Forelimb muscle (tissue), 1 donor: ENCODE data around the gene MYORG. TPM values are rescaled to one million over a fixed set of nuclear protein-coding genes. Genes with fewer than 3 reads are reported as not detected.

ENCODE experiments used
- DNase-seq: peaks from one replicate; pipeline ENCODE4 v3.0.0-alpha.2; 2013; ENCODE audit warnings: low read depth
- polyA plus RNA-seq: library from polyadenylated mRNA; unstranded; fragments of 120-200 nt; gene quantifications from one replicate; pipeline ENCODE4 v1.2.1, GENCODE V29; 2013; ENCODE audit not compliant: insufficient read length

Gene MYORG
- 16.3 TPM for polyA plus RNA-seq

DNA sequence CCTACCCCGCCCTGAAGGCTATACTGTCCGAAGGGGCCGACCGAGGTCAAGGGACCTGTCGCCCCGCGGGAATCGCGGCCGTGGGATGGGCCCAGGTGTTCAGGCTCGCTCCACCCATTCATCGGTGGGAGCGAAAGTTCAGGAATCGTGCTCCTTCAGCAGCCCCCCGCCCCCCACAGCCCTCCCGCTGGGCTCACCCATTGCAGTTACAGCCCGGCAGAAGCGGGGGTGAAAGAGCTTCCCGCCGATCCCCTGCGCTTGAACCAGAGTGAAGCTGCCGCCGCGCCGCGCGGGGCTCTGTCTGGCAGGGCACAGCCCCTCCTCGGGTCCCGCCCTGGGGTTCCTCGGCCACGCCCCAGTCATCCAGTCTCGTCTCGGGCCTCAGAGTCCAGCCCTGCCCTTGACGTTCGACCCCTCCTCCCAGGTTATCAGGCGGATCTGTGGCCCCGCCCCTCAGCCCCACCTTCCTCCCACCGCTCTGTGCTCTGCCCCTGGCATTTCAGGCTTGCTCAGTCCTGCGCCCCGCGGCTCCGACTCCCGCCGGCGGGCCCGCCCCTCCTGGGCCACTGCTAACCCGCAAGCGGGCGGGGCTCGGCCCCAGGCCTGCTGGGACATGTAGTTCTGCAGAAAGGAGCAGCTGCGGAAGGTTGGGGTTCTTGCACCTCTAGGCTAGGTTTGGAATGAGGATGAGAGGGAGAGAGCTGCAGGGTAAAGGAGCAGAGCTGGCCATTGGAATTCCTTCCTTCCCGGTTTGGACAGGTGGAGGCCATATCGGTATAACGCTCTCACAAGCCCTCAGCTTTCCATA is at the start of gene MYORG:
Gene MYORG (minus strand): TSS at position 303 of the 808 bp plus-strand sequence. CDS start 3,955 bp downstream, outside the sequence.
- no peak for DNase-seq

DNA sequence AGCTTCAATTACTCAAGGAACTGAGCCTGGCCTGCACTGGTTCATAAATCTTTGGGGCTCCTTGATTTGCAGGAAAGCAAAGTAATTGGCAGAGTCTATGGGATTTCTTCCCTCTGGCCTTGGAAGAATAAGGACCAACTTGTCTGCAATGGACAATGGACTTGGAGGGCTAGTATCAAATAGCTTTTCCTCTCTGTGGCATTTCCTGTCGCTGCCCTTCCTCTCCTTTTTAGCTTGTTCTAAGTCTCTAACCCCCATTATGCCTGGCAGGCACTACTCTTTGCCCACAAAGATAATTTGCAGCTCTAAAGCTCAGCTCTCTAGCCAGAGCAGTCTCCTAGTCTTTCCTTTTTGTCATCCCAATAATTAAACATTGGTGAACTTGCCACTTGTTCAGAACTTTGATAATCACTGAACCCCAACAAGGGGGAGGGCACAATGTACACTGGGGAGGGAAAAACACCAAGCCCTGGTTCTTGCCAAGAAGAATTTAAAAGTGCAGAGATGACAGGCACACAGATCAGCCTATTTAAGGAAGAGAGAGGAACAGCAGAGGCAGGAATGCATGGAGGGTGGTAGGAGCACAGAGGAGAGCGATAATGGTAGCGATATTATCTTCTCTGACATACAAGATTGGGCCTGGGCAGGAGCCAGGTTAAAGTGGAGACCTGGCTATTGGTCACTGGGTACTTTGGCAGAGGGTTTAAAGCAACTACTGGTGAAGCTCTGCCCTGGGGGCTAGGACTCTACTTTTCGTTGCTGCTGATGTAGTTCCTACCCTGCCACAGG is 43.2 kb upstream of the MYORG start:
- no peak for DNase-seq

DNA sequence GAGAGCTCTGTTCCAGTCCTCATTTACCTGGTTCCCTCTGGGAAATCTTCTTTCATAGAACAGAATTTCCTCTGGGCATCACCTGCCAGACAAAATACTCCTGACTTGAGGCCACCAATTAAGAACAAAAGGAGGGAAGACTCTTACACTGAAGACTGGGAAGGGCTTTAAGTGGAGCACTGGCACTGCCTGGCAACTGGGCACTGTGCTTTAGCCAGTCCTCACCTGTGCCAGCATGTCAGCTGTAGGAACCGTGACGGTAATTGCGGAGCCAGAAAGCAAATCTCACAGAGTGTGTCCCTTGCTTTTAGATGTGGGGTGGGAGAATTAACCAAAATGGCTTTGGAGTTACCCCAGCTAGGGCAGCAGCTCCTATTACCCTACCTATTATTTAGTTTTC is 41.0 kb upstream of the MYORG start:
- DNase-seq = no peak

DNA sequence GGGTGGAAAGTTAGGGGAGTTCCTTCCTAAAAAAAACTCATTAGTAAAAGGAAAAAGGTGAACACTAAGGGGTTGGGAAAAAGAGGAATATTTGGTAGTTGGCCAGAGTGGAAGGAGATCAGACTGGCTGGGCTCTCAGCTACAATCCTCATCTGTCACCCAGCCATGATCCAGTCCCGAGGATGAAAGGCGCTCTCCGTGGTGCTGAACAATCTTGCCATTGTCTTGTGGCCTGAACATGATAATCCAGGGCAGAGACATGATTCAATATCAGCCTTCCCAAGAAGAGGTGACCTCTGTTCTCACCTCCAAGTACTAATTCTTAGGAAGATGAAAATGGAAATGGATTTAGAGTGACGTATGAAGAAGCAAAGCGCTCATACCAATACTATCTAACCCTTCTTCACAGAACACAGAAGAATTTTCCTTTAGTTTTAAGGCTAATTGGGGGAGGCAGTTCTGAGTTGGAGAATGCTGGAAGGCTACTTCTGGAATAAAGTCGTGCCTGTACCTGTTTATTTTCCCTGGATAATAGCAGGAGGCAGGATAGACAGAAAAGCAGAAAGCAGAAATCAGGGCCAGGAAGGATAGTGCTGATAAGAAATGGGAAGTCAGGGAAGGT is 36.6 kb upstream of the MYORG start:
- DNase-seq = peak; percentile 9

DNA sequence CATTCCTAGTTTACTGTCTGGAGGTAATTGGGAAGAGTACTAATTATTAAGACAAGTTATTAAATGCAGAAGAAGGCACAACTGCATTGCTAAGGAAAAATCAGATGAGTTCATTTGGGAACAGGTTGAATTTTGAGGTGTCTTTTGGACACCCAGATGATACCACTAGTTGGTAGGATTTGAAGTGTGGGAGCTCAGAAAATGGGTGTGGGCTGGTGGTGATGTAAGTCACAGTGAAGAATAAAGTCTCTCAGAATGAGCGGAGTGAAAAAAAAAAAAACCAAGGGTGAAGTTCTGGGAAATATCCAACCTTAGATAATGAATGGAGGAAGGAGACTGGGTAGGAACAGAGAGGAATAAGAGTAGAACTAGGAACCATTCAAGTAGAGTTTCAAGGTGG is 35.6 kb upstream of the MYORG start:
- DNase-seq = no peak

DNA sequence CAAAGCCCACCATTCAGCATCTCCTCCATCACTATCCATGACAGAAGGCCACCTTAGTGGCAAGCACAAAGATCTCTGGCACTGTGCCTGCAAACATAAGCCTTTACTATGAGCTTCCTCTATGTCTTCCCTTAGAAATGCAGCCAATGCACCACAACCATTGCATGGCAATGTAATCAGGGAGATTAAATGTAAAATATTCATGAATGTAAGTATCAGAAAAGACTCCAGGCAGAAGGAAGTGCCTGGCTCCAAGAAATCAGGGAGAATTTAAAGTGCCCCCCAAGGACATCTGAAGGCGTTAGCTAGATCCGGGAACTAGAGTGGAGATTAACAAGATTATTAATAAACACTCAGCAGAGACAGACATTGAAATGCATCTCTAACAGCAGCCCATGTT is 32.5 kb upstream of the MYORG start:
- no peak for DNase-seq

DNA sequence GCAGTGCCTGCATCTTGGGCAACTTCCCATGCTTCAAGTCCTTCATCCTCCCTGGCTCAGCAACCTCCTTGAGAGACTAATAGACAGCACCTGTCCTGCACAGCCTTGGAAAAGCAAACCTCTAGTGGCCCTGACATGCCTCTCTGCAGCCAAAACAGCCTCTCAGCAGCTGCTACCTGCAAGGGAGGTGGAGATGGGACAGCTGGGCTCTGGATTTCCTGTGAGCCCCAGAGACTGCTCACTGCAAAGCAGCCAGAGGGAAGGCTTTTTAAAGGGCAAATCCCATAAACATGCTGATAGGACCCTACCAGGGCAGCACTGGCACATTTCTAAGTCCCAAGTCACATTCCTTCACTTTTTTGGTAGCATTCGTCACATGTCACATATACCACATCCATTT is 31.5 kb upstream of the MYORG start:
- DNase-seq = no peak

DNA sequence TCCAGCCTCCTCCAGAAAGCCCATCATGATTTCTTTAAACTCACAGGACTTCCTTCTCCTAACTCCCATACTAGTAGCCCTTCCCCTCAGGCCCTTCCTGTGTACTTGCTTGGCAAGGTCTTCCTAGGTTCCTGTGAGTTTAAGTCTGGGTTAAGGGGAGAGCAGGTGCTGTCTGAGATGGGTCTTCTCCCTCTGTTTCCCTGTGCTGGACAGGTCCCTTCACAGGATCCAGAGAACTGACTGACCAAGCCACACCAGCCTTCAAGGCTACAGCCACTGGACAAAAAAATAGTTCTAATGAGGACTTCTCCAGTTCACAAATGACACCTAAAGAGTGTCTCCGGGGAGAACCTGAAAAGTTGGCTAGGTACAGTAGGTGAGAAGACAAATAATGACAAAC is 29.5 kb upstream of the MYORG start:
- DNase-seq = no peak

DNA sequence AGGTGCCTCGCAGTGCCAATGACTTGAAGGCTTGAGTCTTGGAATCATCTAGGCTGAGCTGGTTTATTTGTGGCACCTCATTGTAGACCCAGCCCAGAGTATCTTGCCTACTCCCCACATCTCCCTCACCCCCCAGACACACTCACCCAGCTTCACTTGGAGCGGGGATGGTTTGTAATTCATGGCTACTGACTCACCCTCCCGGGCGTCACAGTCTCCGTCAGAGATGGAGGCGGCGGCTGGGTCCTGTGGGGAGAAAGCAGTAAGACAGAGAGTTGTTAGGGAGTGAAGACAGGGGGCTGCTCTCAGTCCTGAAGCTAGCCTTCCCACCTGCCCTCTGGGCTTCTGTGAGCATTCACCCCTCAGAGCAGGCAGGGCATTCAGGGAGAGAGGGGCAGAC is 29.0 kb upstream of the MYORG start:
- no peak for DNase-seq

DNA sequence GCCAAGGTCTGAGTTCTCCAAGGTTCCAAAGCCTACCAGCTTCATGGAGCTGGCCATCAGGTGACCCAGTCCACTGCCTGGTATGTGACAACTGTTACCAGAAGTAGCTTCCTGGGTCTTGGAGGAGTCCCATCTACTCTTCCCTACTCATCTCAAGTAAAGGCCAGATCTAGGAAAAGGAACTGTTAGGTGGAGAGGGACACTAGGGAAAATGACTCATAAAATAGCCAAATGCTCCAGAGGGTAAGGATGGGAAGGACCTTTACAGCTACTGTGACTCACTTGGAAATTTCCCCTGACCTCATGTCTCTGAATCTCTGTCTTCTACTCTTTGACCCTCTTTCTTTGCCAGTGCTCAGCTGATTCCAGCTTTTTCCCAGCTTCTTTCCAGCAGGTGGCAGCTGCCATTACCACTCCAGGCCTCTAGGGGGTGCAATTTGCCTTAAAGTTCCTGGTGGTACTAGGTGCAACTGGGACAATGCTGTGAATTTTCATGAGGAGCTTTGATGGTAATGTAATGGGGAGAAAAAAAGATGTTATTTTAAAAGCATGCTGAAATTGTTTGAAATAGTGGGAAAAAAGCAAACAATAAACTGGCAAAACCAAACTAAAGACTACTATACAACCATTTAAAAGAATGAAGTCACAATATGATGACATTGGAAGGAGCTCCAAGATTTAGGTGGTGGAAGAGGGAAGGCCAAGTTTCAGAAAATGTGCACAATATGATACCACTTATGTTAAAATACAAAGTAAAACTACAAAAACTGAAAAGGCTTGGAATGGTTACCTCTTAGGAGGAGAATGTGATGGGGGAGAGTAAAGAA is 27.1 kb upstream of the MYORG start:
- no peak for DNase-seq

DNA sequence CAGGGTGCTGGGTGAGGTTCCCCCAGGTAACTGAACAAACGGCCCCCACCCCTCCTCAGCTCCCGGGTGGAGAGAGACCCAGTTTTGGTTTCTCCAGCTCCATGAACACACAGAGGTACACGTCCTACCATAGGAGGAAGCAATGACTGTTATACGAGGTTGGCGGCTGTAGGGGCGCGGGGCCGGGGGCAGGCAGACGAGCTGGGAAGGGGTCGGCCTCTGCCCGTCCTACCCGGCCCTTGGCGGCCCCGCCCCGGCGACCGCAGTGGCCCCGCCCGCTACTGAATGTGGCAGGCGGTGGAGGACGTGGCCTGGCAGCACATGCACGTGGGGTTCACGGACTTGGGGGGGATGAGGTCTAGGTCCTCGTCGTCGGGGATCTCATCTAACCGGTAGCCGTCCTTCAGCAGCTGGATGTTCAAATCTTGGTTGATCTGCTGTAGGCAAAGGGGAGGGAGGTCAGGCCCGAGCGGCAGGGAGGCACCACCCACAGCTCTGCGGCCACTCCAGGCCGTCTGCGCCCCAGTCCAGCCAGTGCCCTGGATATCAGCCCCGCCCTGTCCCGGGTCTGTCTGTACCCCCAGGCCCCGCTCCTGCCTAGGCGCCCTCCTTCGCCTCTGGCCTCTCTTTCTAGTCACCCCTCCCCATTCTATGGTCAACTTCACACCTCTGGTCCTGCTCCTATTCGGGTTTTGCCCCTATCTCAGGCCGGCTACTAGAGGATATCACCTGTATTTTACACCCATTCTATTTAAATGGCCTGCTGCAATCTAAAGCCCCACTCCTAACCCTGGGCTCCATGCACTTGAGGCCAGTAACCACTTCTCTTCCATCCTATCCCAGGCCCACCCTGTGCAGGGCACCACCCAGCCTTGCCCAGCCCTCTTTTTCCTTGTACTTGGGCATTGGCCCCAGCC is 24.2 kb upstream of the MYORG start:
- no peak for DNase-seq

DNA sequence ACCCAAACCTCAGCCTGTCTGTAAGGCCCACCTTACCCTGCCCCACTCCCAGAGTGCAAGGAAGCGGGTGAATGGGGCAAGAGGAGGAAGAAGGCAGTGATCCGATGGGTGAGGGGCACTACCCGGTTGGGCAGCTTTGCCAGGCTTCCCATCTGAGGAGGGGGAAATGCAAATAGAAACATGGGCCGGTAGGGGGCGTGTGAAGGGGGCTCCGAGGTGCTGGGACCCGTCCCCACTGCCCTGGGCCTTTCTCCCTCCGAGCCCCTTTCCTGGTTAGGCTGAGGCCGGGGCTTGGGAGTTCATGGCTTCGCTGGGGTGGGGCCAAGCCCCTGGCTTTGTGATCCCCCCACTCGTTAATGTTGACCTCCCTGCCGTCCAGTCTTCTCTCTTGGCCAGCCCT is 23.6 kb upstream of the MYORG start:
- DNase-seq = no peak

DNA sequence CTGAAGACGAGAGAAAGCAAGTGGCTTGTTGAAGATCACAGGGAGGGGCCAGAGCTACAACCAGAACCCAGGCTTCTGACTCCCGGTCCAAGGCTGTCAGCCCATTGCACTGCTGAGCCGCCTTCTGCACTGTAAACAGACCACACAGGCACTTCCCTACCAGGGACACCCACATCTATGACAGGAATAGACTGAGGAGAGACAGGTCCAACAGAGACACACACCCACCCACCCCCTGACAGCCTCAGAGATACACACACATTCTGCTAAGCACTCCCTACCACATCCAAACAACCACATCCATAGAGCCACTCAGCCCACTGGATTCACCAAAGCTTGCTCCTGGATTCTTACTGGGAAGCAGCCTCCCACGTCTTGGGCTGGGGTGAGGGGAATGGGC is 23.0 kb upstream of the MYORG start:
- no peak for DNase-seq

DNA sequence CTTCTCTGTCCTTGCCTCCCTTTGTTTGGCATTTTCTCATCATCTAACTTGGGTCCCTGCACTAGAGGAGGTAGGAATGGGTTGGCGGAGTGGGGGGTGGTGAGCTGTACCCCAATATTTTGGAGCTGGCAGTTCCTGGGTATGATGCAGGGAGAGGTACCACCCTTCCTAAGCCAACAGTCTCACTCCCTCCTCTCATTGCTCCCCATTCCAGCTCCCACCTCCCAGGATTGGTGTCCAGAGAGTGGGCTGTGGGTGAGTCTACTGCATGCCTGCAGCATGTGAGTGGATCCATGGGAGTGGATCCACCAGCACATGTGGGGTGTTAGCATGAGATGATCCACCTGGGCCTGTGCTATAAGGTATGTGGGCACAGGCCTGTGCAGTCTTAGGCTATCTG is 22.2 kb upstream of the MYORG start:
- DNase-seq = no peak

DNA sequence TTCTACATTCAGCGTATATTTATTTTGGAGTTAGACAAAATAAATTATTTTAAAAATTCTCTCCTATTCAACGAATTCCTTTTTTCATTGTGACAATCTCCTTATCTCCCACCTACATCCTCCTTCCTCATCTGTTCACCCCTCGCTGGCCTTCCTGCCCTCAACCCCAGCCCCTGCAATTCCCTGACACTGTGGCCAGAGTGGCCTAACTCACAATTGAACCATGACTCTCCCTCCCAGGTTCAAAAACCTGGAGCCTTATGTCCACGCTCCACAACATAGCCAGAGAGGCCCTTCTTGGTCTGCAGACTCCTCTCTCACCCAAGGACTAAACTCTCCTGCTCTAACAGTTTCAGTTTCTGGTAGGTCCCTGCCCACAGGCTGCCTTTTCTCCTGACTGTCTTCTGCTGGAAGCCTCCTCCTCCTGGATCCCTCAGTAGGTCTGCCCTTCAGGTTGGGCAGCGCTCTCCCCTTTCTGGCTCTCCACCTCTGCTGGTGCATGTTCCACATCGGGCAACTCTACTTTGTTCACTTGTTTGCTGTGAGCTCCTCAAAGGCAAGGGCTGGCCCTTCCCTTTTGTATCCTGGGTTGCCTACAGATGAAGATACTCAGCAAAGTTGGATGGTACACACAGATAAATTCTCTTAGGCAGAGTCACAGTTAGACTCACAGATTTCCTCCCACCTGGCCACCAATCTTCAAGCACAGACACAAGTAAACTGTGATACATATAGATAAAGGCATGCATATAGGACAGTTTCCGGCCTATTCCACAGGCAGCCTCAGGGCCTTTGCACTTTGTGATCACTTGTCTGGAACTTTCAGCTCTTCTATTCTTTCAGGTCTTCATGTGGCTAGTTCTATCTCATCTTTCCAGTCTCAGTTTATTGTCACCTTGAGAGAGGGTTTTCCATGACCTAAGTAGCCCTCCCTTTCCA is 19.8 kb upstream of the MYORG start:
- DNase-seq = no peak

DNA sequence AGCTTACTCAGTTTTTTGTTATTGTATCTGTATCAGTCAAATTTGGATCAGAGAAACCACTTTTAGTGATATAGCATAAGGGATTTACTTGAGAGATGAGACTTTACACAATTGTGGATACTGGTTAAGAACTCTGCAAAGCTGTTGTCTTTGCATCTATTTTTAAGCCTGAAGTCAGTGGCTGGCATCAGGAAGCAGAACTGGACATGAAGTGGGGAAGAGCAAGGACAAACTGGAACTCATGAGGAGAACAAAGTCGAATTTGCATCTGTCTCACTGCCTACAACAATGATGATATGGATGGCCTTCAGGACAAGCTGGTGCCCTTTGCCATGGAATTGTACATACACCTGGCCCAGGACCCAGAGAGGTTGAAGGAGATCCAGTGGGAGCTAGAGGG is 15.8 kb upstream of the MYORG start:
- no peak for DNase-seq

DNA sequence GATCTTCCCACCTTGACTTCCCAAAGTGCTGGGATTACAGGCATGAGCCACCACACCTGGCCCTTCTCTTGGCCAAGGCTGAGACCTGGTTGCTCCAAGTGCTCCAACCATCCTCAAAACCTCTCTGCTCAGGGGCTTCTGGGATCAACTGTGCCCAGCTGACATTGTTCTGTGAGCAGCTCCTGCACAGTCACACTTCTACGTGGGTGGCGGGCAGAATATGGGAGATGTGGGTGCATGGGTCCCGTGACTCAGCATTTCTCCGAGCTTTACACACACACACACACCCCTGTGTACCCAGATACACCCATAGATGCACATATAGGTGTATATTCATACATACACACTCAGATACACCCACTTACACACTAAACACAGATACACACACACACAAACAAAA is 10.5 kb upstream of the MYORG start:
- DNase-seq = no peak

DNA sequence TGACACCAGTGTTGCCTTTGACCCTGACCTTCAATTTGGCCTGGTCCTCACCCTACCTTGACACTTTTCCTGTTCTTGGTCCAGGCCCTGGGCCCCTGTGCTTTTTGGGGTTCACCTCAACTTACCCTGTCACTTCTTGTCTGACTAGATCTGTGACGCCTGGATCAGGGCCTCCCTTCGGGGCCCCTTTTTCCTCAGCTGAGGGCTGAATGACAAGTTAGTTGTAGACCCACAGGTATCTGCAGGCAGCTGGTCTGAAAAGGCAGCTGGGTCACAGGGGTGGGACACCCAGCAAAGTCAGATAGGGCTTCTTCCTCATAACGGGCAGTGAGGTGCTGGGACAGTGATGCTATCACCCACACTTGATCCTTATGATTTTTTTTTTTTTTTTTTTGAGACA is 10.0 kb upstream of the MYORG start:
- no peak for DNase-seq

DNA sequence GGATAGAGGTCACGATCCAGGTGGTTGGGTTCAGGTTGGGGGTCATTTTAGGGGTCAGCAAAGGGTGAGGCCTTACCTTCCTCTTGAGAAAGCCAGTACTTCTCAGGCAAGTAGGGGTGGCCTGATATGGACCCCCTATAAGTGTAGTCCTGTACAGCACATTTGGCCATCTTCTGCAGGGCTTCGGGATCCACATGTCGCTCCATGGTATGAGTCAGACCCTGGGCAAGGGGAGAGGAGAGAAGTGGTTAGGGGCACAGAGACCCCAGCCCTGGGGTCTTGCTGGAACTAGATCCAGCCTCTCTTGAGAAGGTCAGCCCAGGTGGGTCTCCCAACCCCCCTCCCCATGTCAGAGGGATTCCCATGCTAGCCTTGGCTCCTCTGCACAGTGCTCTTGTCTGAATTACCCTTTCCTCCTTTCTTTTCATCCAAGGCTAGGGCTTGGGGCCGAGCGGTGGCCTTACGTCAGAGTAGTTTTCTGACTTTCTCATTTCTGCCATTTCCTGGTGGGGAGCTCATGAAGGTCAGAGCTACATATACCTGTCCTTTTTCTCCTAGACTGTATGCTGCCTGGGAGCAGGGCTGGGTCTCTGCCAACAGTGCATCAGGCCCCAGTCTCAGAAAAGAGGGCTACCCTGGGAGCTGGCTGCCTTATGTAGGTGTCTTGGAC is 9.0 kb upstream of the MYORG start:
- DNase-seq = no peak
